ENCODE measurements around the gene MRPS7.

- TF ChIP-seq EP300 (conservative IDR thresholded peaks at IDR 0.05; ENCODE audit: poor library complexity, severe bottlenecking) (no peak), CTCF (IDR thresholded peaks at IDR 0.05; ENCODE audit: poor library complexity, severe bottlenecking) (no peak)
These were observed 28.9 kb upstream of the MRPS7 start for GRCh38 chr17:75232786-75233185.
